Stimulated activated naive CD4-positive, alpha-beta T cell (primary cell): Measurements from ENCODE around the gene RAB4B.
"Not testable (repeated sequence)": the region's sequence is repeated elsewhere in the genome, so short reads cannot be mapped to it uniquely, and the experiment has no call there.

Experiments
- DNase-seq, 6 experiments: peaks; one replicate each; lab custom pipeline; 2025; lab: John Stamatoyannopoulos, UW

Gene RAB4B

GRCh38 chr19:40780582-40780981 lies 2.5 kb downstream of the RAB4B start:
- DNase-seq = no peak

- DNase-seq = no peak
Measured at GRCh38 chr19:40781140-40781539, 3.1 kb downstream of the RAB4B start.

- no peak for DNase-seq
Measured at GRCh38 chr19:40783711-40784110, 5.7 kb downstream of the RAB4B start.

GRCh38 chr19:40784146-40784545 lies 6.1 kb downstream of the RAB4B start:
- DNase-seq = not testable (repeated sequence)

GRCh38 chr19:40785526-40785925 lies 7.5 kb downstream of the RAB4B start:
- DNase-seq = no peak

- no peak for DNase-seq
Measured at GRCh38 chr19:40786060-40787037, 8.3 kb downstream of the RAB4B start.

- no peak for DNase-seq
Measured at GRCh38 chr19:40791349-40791748, 13.3 kb downstream of the RAB4B start.

- no peak for DNase-seq
Measured at GRCh38 chr19:40791996-40792395, 13.9 kb downstream of the RAB4B start.

- no peak for DNase-seq
Measured at GRCh38 chr19:40797166-40797962, 19.3 kb downstream of the RAB4B start.

- peak; percentile 50 to 79 (median 66) for DNase-seq
Measured at GRCh38 chr19:40797963-40798682, 20.1 kb downstream of the RAB4B start.

GRCh38 chr19:40798683-40799557 lies 20.9 kb downstream of the RAB4B start, which contains the start of gene EGLN2:
EGLN2 (plus strand) TSS chr19:40799191; CDS start chr19:40800573, 1,382 bp downstream.
- DNase-seq = peak; percentile 99 to 100 (median 100)

- peak in 1 of 6 experiments; percentile 34 for DNase-seq
Measured at GRCh38 chr19:40799558-40800338, 21.7 kb downstream of the RAB4B start.

GRCh38 chr19:40800339-40800996 lies 22.4 kb downstream of the RAB4B start:
- peak in 1 of 6 experiments; percentile 12 for DNase-seq

GRCh38 chr19:40800997-40801377 lies 22.9 kb downstream of the RAB4B start:
- DNase-seq = no peak

- DNase-seq = peak in 1 of 6 experiments; percentile 16
Measured at GRCh38 chr19:40801426-40802299, 23.6 kb downstream of the RAB4B start.

GRCh38 chr19:40802300-40803169 lies 24.5 kb downstream of the RAB4B start:
- no peak for DNase-seq

- DNase-seq = no peak
Measured at GRCh38 chr19:40803170-40803856, 25.3 kb downstream of the RAB4B start.
